Amniotic stem cell (primary cell): ENCODE data around the gene RBM23.
"Not testable (repeated sequence)": the region's sequence is repeated elsewhere in the genome, so short reads cannot be mapped to it uniquely, and the experiment has no call there.

Source experiments
- DNase-seq: peaks from one replicate; lab custom pipeline; 2025; lab: John Stamatoyannopoulos, UW

Gene RBM23

DNA sequence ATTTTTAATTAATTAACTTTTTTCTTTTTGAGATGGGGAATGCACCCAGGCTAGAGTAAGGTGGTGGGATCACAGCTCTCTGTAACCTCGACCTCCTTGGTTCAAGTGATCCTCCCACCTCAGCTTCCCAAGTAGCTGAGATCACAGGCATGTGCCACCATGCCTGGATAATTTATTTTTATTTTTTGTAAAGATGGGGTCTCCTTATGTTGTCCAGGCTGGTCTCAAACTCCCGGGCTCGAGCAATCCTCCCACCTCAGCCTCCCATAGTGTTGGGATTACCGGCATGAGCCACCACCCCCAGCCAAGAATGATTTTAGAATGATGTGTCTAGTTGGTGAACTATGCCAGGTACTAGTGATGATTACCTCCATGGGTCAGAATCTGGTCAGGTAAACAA is 54.0 kb downstream of the RBM23 start:
- no peak for DNase-seq

DNA sequence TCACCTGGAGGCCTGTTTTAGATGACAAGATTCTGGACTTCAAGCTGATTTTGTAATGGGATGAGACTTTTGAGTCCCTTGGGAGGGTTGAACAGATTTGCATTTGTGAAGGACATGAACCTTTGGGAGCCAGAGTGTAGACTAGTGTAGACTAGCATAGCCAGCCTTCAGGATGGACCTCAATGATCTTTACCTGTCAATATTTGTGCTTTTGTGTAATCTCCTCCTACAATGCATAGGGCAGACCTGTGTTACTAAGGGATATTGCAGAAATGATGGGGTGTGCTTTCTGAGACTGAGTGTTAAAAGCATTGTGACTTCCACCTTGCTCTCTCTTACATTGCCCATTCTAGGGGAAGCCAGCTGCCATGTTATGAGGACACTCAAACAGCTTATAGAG is 57.3 kb downstream of the RBM23 start:
- no peak for DNase-seq

DNA sequence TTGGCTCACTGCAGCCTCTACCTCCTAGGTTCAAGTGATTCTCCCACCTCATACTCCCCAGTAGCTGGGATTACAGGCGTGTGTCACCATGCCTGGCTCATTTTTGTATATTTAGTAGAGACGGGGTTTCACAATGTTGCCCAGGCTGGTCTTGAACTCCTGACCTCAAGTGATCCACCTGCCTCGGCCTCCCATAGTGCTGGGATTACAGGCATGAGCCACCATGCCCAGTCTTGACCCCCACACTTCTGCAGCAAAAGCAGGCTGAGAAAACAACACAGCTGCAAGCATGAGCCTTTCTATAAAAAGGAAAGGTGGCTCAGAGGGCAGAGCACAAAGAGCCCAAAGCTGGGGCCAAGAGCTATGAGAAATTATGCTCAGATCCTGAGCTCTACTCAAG is 58.6 kb downstream of the RBM23 start:
- DNase-seq = not testable (repeated sequence)

DNA sequence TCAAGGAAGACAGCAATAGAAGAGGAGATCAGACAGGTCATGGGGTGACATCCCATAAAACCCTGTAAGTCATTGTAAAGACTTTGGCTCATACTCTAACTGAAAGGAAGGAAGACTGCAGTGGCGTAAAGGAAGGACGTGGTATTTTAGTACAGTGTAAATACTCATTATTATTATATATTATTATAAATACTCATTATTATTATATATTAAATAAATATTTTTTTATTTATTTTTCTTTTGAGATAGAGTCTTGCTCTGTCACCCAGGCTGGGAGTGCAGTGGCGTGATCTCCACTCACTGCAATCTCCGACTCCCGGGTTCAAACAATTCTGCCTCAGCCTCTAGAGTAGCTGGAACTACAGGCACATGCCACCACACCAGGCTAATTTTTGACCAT is 62.5 kb downstream of the RBM23 start:
- no peak for DNase-seq

DNA sequence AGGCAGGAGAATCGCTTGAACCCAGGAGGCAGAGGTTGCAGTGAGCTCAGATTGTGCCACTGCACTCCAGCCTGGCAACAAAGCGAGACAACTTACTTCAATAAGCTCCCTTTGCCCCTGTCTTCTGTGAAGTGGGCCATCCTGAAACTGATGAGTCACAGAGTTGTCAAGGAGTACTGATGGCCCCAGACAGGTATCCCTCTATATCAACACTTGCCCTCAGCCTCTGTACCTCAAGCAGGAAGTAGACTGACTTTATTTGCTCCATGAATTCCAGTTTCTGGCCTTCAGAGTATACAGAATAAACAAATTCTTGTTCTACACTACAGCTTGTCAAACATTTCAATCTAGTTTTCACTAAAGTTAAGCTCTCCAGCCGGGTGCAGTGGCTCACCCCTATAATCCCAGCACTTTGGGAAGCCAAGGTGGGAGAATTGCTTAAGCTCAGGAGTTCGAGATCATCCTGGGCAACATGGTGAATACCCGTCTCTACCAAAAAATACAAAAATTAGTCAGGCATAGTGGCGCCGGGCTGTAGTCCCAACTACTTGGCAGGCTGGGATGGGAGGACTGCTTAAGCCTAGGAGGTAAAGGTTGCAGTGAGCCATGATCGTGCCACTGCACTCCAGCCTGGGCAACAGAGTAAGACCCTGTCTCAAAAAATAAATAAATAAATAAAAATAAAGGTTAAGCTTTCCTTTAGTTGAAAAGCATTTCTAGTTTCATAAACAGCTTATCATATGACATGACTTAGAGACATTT is 63.8 kb downstream of the RBM23 start:
- DNase-seq = no peak

DNA sequence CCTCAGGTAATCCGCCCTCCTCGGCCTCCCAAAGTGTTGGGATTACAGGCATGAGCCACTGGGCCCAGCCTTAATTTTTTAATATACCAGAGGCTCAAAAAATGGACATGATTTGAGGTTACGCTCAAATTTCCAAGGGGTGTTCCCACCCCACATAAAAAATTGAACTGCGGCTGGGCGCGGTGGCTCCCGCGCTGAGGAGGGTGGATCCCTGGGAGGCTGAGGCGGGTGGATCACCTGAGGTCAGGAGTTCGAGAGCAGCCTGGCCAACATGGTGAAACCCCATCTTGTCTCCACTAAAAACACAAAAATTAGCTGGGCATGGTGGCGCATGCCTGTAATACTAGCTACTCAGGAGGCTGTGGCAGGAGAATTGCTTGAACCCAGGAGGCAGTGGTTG is 64.7 kb downstream of the RBM23 start:
- not testable (repeated sequence) for DNase-seq

DNA sequence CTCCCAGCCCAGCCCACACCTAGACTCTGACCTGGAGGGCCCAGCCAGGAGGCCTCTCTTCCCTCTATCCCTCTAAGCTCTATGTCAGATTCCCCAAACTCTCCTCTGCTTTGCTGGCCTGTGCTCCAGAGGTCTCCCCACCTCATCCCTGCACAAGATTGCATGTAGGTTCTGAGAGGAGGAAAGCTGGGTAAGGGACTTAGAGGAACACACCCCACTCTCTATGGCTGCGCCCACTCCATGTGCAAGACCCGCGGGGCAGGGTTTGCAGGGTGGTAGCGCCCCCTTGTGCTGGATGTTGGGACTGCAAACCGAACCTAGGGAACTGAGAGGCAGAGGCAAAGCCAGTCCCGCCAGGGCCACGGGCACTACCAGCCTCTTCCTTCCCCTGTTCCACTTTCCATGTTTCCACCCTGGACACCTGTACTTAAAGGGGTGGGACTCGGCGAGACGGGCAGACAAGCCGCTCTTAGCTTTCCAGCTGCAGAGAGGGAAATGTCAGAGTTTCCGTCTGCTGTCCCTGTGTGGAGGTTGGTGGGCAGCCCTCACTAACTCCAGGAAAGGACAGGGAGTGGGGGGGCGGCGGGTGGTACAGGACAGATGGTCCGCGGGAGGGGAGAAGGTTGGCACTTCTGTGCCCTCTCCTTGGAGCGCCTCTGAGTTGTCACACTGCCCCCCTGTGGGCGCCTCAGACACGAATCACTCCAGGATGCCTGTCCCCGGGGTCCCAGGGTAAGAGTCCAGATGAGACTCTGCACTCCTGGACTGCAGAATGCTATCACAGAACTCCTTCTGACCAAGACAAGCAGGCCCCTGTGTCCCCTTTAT is 65.8 kb downstream of the RBM23 start:
- peak; percentile 62 for DNase-seq

DNA sequence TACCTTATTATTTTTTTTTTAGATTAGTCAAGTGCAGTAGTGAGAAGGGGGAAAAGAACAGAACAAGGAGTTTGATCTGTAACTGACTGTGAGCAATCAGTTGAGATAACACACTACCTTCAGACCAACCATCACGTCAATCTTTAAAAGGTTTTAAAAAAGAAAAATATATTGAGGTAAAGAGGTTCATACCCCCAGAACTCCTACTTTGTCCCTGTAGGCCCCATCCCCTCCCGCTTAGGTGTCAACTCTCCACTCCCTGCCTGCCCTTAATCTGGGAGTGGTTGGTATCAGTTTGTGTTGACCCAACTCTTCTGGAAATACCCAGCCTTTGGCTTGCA is 66.4 kb downstream of the RBM23 start:
- DNase-seq = no peak

DNA sequence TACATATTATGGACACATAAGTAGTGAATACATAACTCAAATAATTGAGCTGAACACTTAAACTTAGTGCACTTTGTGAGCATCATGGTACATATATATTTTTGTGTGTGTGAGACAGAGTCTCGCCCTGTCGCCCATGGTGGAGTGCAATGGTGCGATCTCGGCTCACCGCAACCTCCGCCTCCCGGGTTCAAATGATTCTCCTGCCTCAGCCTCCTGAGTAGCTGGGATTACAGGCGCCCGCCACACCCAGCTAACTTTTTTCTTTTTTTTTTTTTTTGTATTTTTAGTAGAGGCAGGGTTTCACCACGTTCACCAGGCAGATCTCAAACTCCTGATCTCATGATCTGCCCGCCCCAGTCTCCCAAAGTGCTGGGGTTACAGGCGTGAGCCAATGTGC is 66.8 kb downstream of the RBM23 start:
- DNase-seq = not testable (repeated sequence)

DNA sequence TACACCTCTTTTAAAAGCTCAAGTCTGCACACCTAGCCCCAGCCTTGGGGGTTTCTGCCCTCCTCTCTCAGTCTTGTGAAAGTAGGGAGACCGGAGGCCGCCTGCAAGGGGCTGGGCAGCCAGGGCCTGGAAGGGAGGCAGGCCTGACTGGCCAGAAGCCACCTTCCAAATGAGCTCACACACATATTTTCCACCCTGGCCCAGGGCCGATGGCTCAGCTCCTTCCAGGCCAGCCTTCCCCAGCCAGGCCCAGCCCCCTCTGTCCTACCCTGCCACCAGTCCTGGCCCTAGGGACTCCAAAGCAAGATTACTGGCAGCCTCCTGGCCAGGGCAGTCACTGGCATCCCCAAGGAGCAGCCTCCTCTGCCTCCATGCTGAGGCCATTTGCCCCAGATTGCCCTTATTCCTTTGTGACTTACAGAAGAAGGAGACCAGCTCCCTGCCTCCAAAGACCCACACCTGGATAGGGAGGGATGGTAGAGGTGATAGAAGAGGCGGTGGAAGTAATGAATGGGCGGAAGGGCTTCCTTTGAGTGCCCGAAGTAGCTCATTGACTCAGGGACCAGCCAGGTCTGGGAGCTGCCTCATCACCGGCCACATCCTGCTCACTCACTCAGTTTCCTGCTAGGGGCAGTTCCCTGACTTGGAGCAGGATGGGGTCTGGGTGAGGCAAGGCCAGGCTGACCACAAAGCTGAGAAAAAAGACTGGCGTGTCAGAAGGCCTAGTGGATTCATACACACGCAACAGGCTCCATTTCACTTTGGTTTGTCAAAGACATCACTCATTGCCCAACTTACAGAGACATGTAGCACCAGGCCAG is 67.8 kb downstream of the RBM23 start:
- peak; percentile 86 for DNase-seq

DNA sequence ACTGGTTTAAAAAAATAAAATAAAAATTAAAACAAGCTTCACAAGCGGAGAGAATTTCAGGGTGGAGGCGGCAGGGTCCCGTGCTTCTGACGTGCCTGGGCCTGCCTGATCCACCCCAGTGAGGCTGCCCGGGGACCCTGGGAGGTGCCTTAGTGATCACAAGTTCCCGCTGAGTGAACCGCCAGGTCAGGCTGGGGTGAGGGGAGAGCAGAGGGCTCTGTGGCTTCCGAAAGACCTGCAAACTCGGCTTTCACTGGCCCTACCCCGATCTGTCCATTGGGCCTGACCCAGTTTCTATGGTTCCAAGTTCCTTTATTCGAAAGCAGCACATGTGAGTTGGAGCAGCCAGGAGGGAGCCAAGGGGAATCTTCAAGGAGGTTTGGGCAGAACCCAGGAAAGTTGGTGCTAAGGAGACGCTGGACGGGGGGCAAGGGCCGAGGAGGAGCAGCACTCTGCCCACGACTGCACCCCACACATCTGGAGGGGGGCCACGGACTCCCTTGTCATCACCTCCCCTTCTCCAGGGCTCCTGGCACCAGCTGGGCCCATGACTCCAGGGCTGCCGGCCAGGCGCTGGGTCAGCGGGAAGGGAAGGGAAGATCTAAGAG is 69.6 kb downstream of the RBM23 start:
- DNase-seq = no peak

DNA sequence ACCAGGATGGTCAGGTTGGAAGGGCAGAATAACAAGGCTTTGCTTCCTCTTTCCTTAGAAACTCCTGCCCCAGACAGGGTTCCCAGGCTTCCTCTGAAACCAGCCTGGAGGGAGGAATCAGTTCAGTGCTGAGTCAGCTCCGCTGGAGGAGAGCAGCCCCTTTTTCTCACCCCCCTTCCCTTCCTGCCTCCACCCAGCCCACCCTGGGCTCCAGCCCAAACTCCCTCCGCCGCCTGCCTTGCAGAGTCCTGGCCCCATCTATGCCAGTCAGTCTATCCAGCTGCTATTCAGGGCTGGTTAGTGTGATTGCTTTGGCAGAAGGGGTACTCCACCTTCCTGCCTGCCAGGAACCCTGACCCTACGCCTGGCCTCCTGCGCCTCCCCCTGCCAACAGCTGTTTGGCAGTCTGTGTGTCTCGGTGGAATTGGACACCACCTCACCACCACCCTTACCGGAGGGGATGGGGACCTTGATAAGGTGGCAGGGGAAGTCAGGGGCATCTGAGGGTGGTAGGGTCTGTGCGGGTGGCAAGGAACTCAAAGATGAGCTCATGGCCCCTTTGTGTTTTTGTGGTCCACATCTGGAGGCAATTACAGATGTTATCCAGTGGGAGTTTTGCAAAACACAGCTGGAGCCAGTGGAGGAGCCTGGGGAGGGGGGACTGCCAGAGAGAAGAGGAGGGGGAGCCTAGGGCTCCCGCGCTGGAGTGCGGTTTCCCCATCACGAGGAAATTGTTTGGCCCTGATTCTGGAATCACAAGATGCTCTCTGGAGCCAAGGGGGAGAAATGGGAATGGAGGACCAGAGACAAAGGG is 70.4 kb downstream of the RBM23 start:
- DNase-seq = no peak

DNA sequence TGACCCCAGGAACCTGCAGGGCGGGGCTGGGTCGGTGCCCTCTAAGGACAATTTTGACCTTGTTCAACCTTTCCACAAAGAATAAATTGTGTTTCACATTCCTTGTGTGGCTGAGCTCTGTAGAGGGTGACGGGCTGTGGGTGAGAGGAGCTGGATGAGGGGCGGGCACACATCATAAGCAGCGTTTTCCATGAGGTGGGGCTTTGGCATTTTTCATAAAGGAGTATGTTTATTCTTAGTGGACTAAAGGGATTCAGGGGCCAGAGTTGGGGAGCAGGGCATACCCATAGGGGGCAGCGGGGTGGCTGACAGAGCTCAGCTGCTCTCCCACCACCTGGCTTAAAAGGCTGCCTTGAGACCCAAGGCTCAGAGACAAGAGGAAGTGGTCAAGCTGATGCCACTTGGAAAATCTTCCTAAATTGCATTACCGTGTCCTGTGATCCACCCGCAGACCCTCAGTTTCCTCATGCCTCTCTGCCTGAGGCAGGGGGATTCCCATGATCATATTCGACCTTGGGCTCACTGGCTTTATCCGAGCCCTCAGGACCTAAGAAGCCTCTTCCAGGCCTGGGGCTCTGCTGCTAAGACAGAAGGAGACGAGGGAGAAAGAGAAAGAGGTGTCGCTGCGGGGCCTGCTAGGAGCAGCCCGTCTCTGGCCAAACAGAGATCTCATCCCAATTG is 71.1 kb downstream of the RBM23 start:
- DNase-seq = no peak

DNA sequence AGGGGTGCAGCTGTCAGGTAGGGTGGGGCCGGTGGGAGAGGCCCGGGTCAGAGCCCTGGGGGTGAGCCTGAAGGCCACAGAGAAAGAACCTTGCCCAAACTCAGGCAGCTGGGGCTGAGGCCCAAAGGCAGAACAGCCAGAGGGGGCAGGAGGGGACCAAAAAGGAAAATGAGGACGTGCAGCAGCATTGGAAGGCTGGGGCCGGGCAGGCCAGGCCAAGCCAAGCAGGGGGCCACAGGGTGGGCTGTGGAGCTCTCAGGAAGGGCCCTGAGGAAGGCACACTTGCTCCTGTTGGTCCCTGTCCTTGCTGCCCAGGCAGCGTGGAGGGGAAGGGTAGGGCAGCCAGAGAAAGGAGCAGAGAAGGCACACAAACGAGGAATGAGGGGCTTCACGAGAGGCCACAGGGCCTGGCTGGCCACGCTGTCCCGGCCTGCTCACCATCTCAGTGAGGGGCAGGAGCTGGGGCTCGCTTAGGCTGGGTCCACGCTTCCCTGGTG is 72.1 kb downstream of the RBM23 start:
- no peak for DNase-seq

DNA sequence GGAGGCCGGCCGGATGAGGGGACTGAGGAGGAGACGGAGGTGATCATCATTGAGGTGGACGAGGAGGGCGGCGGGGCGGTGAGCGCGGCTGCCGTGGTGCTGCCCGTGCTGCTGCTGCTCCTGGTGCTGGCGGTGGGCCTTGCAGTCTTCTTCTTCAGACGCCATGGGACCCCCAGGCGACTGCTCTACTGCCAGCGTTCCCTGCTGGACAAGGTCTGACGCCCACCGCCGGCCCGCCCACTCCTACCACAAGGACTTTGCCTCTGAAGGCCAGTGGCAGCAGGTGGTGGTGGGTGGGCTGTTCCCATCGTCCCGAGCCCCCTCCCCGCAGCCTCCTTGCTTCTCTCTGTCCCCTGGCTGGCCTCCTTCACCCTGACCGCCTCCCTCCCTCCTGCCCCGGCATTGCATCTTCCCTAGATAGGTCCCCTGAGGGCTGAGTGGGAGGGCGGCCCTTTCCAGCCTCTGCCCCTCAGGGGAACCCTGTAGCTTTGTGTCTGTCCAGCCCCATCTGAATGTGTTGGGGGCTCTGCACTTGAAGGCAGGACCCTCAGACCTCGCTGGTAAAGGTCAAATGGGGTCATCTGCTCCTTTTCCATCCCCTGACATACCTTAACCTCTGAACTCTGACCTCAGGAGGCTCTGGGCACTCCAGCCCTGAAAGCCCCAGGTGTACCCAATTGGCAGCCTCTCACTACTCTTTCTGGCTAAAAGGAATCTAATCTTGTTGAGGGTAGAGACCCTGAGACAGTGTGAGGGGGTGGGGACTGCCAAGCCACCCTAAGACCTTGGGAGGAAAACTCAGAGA is 72.9 kb downstream of the RBM23 start:
- DNase-seq = no peak

DNA sequence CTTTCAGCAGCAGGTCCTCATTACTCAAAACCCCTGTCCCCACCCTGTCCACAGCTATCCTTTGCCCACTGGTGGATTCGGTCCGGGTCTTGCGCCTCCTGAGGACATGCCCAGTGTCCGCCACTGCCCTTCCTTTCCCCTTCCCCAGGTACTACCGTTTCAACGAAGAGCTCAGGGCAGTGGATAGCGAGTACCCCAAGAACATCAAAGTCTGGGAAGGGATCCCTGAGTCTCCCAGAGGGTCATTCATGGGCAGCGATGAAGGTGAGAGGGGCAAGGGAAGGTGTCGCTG is 73.9 kb downstream of the RBM23 start:
- DNase-seq = no peak

DNA sequence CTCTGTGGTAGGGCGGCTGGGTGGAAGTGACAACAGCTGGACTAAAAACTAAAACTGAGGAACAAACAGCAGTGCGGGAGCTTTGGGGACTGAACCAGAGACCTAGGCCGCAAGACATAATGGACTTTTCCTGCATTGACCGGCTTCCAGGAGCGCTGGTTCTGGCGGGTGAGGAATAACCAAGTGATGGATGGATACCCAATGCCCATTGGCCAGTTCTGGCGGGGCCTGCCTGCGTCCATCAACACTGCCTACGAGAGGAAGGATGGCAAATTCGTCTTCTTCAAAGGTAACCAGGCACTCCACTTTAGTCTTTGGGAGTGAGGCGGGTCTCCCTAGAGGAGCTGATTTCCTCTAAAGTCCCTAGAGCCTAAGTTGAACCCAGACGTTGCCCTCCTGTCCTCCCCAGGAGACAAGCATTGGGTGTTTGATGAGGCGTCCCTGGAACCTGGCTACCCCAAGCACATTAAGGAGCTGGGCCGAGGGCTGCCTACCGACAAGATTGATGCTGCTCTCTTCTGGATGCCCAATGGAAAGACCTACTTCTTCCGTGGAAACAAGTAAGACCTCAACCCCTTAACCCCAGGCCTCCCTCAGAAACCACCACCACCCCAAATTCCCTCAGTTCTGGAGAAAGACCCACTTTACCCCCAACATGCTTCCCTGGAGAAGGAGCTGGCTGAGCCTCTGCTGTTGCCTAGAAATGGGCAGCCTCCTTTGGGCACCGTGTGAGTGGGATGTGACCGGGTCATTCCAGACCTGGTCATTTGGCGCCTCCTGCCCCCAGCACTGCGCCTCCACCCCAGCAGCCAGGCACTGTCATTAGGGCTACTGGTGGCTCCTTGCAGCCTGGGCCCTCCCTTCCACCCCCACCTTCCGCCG is 74.5 kb downstream of the RBM23 start:
- DNase-seq = no peak
